Kidney (tissue), 14 donors: ENCODE results near the gene SLC25A18. TPM values are rescaled to one million over a fixed set of nuclear protein-coding genes. Genes with fewer than 3 reads are reported as not detected.

Experiments used
- DNase-seq, 5 donors: peaks; one replicate each; pipeline ENCODE4 v3.0.0-alpha.2; 2013 to 2020
- FAIRE-seq: peaks from 2 replicates; lab custom pipeline; 2012; peaks lifted over from hg19 to GRCh38; lab: Jason Lieb, UNC
- H3K27ac ChIP-seq, 2 donors: one replicate each; pipeline ENCODE4 v1.7.0; 2013; ENCODE audit warnings: low read depth in 2 of 2, low read length in 2 of 2, inconsistent platforms in 1 of 2
- H3K27me3 ChIP-seq: one replicate; pipeline ENCODE4 v1.7.1; 2013; ENCODE audit warnings: low read length, inconsistent platforms; ENCODE audit not compliant: control insufficient read depth, insufficient read depth
- H3K36me3 ChIP-seq, 3 donors: one replicate each; pipeline versions ENCODE4 v1.7.0 to v1.7.1; 2013; ENCODE audit warnings: low read length in 3 of 3, control low read depth in 1 of 3, inconsistent platforms in 1 of 3; ENCODE audit not compliant: insufficient read depth in 3 of 3, control insufficient read depth in 2 of 3
- H3K4me1 ChIP-seq, 3 donors: one replicate each; pipeline versions ENCODE4 v1.7.0 to v1.7.1; 2013; ENCODE audit warnings: low read length in 3 of 3, inconsistent platforms in 1 of 3, low read depth in 1 of 3; ENCODE audit not compliant: control insufficient read depth in 2 of 3, insufficient read depth in 2 of 3
- H3K4me3 ChIP-seq, 3 donors: one replicate each; pipeline versions ENCODE4 v1.7.0 to v1.8.1; 2013; ENCODE audit warnings: low read length in 3 of 3, control low read depth in 1 of 3, inconsistent platforms in 1 of 3
- H3K9ac ChIP-seq, 3 donors: one replicate each; pipeline versions ENCODE4 v1.7.0 to v1.7.1; 2013; ENCODE audit warnings: low read length in 3 of 3, control low read depth in 1 of 3, inconsistent platforms in 1 of 3
- H3K9me3 ChIP-seq, 3 donors: one replicate each; pipeline versions ENCODE4 v1.7.0 to v1.7.1; 2013; ENCODE audit warnings: low read length in 3 of 3, control low read depth in 1 of 3, inconsistent platforms in 1 of 3; ENCODE audit not compliant: control insufficient read depth in 2 of 3, insufficient read depth in 1 of 3
- CTCF ChIP-seq: IDR thresholded peaks from 3 replicates; pipeline ENCODE4 v1.5.1; 2012; ENCODE audit warnings: mild to moderate bottlenecking, moderate library complexity, borderline replicate concordance; ENCODE audit not compliant: insufficient read depth; ENCODE audit errors: extremely low read depth
- intact Hi-C: fragments of 100-400 bp; cut with DNase I; formaldehyde crosslinking; loops from one replicate; pipeline ENCODE4 v1.11.1; 2022
- polyA plus RNA-seq: library from polyadenylated mRNA; stranded (reverse); fragments of 350-450 nt; fragmentation: Illumina TruSeq; extraction: RNeasy Lipid Tissue Mini Kit (QIAGEN cat#74804); gene quantifications from one replicate; pipeline ENCODE4 v1.2.3, GENCODE V29; 2014; ENCODE audit warnings: low read depth, low replicate concordance; ENCODE audit not compliant: insufficient read depth
- total RNA-seq: library from RNA; stranded (reverse); fragmentation: NEBNext Ultra II Directional; extraction: Animal tissue kit (Norgen Biotek cat#: 25700); gene quantifications from one replicate; pipeline ENCODE4 v1.2.1, GENCODE V29; 2021
- donor health status: control.
- donor health status: control.
- donor health status: control.
- donor health status: control.
- donor health status: control.
- donor health status: DM: yes; HTN: yes; CAD: no.
- donor health status: Normal renal cell carcinoma (clear cell type).

The SLC25A18 gene
- total and polyA plus RNA-seq, 2 donors from 2014 or later = 0.41 to 1.1 TPM

- no peaks in the 10 kb centered on the region for H3K36me3 ChIP-seq
- H3K27ac ChIP-seq = no peak overlapping the region
- no peak overlapping the region for H3K4me3 ChIP-seq
- H3K9ac ChIP-seq = no peak overlapping the region
- H3K4me1 ChIP-seq = peaks cover 0 to 3% (median 0%) of the 10 kb centered on the region in 3 donors
- no peak for FAIRE-seq
- intact Hi-C loops = no loop called here
- H3K9me3 ChIP-seq = no peaks in the 10 kb centered on the region
- H3K27me3 ChIP-seq = no peaks in the 10 kb centered on the region
- no peak for TF ChIP-seq CTCF
- peak in 1 of 5 donors; percentile 66 for DNase-seq
Measured at GRCh38 chr22:17576470-17576869, 13.2 kb downstream of the SLC25A18 start.

DNA sequence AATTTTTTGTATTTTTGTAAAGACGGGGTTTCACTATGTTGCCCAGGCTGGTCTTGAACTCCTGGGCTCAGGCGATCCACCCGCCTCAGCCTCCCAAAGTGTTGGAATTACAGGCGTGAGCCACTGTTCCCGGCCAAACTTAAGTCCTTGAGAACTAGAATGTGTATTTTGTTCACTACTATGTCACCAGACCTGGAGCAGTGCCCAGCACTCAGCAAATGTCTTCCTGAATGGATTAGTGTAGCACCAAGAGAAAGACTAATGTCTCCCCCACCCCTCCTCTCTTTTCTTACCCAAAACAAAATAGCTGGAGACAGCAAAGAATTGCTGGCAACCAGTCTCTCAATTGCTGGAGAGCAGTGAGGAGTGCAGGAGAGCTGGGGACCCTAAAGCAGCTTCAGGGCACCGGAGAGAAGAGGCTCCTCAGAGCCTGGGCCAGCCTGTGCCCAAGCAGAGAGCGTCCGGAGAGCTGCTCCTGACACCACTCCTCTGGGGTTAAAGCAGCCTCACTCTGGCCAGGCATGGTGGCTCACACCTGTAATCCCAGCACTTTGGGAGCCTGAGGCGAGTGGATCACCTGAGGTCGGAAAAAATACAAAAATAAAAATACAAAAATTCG, 14.9 kb downstream of the SLC25A18 start:
- DNase-seq (peak in 2 of 5 donors; percentile 78 to 82), FAIRE-seq (no peak)

DNA sequence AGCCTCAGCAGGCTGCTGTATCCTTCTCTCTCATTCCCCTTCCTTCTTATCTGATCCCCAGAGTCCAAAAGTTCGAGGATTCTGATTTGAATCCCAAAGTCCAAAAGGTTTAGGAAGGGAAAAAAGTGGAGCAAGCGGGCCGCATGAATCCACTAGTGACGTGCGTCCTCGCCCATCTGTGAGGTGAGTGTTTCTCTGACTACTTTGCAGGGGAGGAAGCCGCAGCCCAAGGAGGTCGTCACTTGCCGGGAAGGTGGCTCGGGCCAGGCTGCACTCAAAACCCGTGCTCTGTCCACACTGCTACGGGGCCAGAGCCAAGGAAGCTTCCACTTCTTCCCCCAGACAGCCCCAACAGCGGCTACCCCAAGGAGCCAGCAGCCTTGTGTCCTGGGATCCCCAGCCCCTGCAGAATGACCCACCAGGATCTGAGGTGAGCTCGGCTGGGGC, 16.3 kb downstream of the SLC25A18 start:
- Histone ChIP-seq H3K36me3 (no peaks in the 10 kb centered on the region), H3K9ac (no peak overlapping the region), H3K4me3 (no peak overlapping the region), H3K9me3 (no peaks in the 10 kb centered on the region), H3K4me1 (no peaks in the 10 kb centered on the region), H3K27ac (no peak overlapping the region), H3K27me3 (no peaks in the 10 kb centered on the region)
- FAIRE-seq (no peak), DNase-seq (peak in 1 of 5 donors; percentile 53)
- intact Hi-C loops = no loop called here
- TF ChIP-seq CTCF = no peak

More for the DNA sequence above, 14.9 kb downstream of the SLC25A18 start:
- no peak for TF ChIP-seq CTCF
- no peak overlapping the region for H3K9ac ChIP-seq
- no peaks in the 10 kb centered on the region for H3K4me1 ChIP-seq
- intact Hi-C loops = no loop called here
- no peaks in the 10 kb centered on the region for H3K36me3 ChIP-seq
- H3K27ac ChIP-seq = peak overlapping the region in 1 of 2 donors; percentile 23
- no peaks in the 10 kb centered on the region for H3K9me3 ChIP-seq
- no peaks in the 10 kb centered on the region for H3K27me3 ChIP-seq
- no peak overlapping the region for H3K4me3 ChIP-seq
